Pancreas (tissue), 10 donors: ENCODE measurements around the gene KIAA1755. TPM values are rescaled to one million over a fixed set of nuclear protein-coding genes. Genes with fewer than 3 reads are reported as not detected.

Experiments
- ATAC-seq, 4 donors: fragments of 200-7000 bp; cut with Tn5 transposase; one replicate each; pipeline versions ENCODE4 v1.8.0 to v1.9.1; 2020; ENCODE audit warnings: mild to moderate bottlenecking in 4 of 4, moderate library complexity in 4 of 4
- DNase-seq, 6 donors: peaks; one replicate each; pipeline ENCODE4 v3.0.0-alpha.2; 2020
- FAIRE-seq: peaks from 2 replicates; lab custom pipeline; 2012; peaks lifted over from hg19 to GRCh38; lab: Jason Lieb, UNC
- H3K27ac ChIP-seq, 4 donors: fragments of 200-600 bp; sonication (generic); 1 replicate in 3 of 4; 2 replicates in 1 of 4; pipeline versions ENCODE4 v1.5.0 to v1.8.0; 2020
- H3K27me3 ChIP-seq, 4 donors: fragments of 200-600 bp; one replicate each; pipeline ENCODE4 v1.8.0; 2021
- H3K36me3 ChIP-seq, 3 donors: fragments of 200-600 bp; sonication (generic) in 1 of 3; one replicate each; pipeline versions ENCODE4 v1.5.0 to v1.8.0; 2020 to 2021
- H3K4me1 ChIP-seq, 3 donors: fragments of 200-600 bp; one replicate each; pipeline ENCODE4 v1.8.0; 2021
- H3K4me3 ChIP-seq, 4 donors: fragments of 200-600 bp; sonication (generic) in 2 of 4; one replicate each; pipeline versions ENCODE4 v1.5.0 to v1.8.0; 2020 to 2021
- H3K9me3 ChIP-seq, 4 donors: fragments of 200-600 bp; one replicate each; pipeline ENCODE4 v1.8.0; 2021
- WGBS, 2 donors: extraction: QIAGEN DNeasy Blood & Tissue Kit; methylation state at CpG; one replicate each; pipeline ENCODE4 v1.1.7; 2013; 5-methylcytosine and 5-hydroxymethylcytosine counted together
- intact Hi-C, 3 donors: fragments of 100-400 bp; cut with DNase I; formaldehyde crosslinking; loops; one replicate each; pipeline versions ENCODE4 v1.11.1 to v1.14.2; 2022
- polyA plus RNA-seq, 2 donors: library from polyadenylated mRNA; stranded (reverse); fragments of 200-250 nt; gene quantifications; one replicate each; pipeline ENCODE4 v1.2.3, GENCODE V29; 2013
- total RNA-seq, 6 donors: library from RNA; stranded (reverse); fragmentation: NEBNext Ultra II Directional in 4 of 6; extraction: Animal tissue kit (Norgen Biotek cat#: 25700) in 4 of 6; gene quantifications; one replicate each; pipeline versions ENCODE4 v1.2.1 to v1.2.4, GENCODE V29; 2021 to 2023
- TF ChIP-seq, protein P1 (sequence below), 4 donors: fragments of 200-600 bp; sonication (generic) in 3 of 4; IDR thresholded peaks; one replicate each; pipeline versions ENCODE4 v1.5.0 to v1.8.0; 2021; ENCODE audit warnings: antibody characterized with exemption in 4 of 4
- donor health status: healthy with polysubstance abuse.
- donor health status: DM: no; HTN: no; CAD: no; lungs with moderate emphysema.
- donor health status: DM: no; HTN: no; CAD: no.
- donor health status: control.
- donor health status: control.
- donor health status: Bipolar disorder and iron deficiency.
- donor health status: DM: yes; HTN: yes; CAD: no.
- donor health status: DM: no; HTN: no; CAD: no.
- donor health status: DM: no; HTN: no; CAD: no.
- donor health status: DM: yes; HTN: yes; CAD: no.

The KIAA1755 gene
- total and polyA plus RNA-seq, 8 donors: 0.24 to 2.5 (median 0.96) TPM

GRCh38 chr20:38214256-38215193 is 46.0 kb downstream of the KIAA1755 start:
- TF ChIP-seq, protein P1, sequence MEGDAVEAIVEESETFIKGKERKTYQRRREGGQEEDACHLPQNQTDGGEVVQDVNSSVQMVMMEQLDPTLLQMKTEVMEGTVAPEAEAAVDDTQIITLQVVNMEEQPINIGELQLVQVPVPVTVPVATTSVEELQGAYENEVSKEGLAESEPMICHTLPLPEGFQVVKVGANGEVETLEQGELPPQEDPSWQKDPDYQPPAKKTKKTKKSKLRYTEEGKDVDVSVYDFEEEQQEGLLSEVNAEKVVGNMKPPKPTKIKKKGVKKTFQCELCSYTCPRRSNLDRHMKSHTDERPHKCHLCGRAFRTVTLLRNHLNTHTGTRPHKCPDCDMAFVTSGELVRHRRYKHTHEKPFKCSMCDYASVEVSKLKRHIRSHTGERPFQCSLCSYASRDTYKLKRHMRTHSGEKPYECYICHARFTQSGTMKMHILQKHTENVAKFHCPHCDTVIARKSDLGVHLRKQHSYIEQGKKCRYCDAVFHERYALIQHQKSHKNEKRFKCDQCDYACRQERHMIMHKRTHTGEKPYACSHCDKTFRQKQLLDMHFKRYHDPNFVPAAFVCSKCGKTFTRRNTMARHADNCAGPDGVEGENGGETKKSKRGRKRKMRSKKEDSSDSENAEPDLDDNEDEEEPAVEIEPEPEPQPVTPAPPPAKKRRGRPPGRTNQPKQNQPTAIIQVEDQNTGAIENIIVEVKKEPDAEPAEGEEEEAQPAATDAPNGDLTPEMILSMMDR (IDR thresholded peaks at IDR 0.05): no peak
- FAIRE-seq: no peak
- no peaks in the 10 kb centered on the region for H3K27me3 ChIP-seq
- DNase-seq: peak in 1 of 6 donors; percentile 39
- 51 to 60% methylated on average over 19 of the region's 19 CpGs for WGBS, 2 donors
- no peak for ATAC-seq
- no peak overlapping the region for H3K27ac ChIP-seq
- H3K36me3 ChIP-seq: no peaks in the 10 kb centered on the region
- H3K4me3 ChIP-seq: no peak overlapping the region
- intact Hi-C loops: loop anchor here in 1 of 3 donors (5.0 kb wide), 1 partner anchor 647 kb away; no protein-coding TSS in a partner anchor
- H3K4me1 ChIP-seq: no peaks in the 10 kb centered on the region
- no peaks in the 10 kb centered on the region for H3K9me3 ChIP-seq

DNA sequence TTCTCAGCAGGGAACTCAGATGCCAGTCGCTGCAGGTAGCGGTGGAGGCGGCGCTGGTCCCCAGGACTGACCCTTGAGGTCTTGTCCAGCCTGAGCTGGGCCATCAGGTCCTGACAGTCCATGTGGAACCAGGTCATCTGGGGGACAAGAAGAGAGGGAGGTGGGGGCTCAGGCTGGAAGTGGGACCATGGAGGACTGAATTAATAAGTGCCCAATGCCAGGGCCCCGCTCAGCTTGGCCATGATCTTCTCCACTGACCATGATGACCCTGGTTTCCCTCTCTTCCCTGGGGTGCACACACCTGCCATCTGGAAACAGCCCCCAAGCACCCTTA is 47.0 kb downstream of the KIAA1755 start:
- Histone ChIP-seq H3K4me3 (no peak overlapping the region), H3K27ac (no peak overlapping the region), H3K36me3 (no peaks in the 10 kb centered on the region), H3K27me3 (no peaks in the 10 kb centered on the region), H3K4me1 (no peaks in the 10 kb centered on the region), H3K9me3 (no peaks in the 10 kb centered on the region)
- intact Hi-C loops: no loop called here
- no peak for ATAC-seq
- WGBS, 2 donors: 87 to 90% methylated on average over 5 of the region's 5 CpGs
- TF ChIP-seq, protein P1 (IDR thresholded peaks at IDR 0.05): no peak
- DNase-seq: no peak
- no peak for FAIRE-seq

DNA sequence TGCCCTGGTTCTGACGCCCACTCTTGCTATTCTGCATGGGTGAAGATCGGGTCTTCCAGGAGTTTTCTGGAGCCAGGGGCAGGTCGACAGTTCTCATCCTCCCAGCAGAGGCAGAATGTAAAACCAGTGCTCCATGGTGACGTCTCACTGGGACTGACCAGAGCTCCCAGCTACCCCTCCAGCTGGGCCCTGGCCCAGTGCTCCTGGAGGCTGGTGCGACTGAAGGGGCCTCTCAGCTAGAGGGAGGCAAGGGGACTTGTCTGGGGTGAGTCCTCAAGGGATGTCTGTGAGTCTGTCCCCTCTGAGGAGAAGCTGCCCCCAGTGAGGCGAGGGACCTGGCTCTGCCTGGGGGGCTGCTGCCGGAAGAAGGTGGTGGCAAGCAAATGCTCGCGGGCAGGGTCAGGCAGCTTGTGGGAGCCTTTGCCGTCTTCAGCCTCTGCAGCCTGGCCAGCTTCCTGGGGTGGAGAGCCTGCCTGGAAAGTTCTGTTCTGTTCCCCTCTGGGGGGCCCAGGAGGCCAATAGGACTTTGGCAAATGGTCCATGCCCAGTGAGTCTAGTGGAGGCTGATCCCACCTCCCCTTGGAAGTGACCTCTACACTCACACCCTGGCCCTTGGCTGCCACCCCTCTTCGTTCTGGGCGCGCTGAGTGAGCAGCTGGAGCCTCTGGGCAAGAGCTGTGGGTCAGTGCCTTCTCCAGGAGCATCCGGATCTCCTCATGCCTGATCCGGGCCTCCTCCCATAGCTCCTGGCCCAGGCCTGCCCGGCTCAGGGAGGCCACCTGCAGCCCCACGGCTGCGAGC is 47.5 kb downstream of the KIAA1755 start:
- H3K4me1 ChIP-seq: no peaks in the 10 kb centered on the region
- ATAC-seq (no peak), FAIRE-seq (no peak), DNase-seq (peak in 1 of 6 donors; percentile 47)
- 62 to 63% methylated on average over 17 to 18 of the region's 18 CpGs for WGBS, 2 donors
- no peak overlapping the region for H3K27ac ChIP-seq
- TF ChIP-seq, protein P1 (IDR thresholded peaks at IDR 0.05): no peak
- no peaks in the 10 kb centered on the region for H3K36me3 ChIP-seq
- intact Hi-C loops: no loop called here
- no peaks in the 10 kb centered on the region for H3K9me3 ChIP-seq
- H3K4me3 ChIP-seq: no peak overlapping the region
- H3K27me3 ChIP-seq: no peaks in the 10 kb centered on the region

DNA sequence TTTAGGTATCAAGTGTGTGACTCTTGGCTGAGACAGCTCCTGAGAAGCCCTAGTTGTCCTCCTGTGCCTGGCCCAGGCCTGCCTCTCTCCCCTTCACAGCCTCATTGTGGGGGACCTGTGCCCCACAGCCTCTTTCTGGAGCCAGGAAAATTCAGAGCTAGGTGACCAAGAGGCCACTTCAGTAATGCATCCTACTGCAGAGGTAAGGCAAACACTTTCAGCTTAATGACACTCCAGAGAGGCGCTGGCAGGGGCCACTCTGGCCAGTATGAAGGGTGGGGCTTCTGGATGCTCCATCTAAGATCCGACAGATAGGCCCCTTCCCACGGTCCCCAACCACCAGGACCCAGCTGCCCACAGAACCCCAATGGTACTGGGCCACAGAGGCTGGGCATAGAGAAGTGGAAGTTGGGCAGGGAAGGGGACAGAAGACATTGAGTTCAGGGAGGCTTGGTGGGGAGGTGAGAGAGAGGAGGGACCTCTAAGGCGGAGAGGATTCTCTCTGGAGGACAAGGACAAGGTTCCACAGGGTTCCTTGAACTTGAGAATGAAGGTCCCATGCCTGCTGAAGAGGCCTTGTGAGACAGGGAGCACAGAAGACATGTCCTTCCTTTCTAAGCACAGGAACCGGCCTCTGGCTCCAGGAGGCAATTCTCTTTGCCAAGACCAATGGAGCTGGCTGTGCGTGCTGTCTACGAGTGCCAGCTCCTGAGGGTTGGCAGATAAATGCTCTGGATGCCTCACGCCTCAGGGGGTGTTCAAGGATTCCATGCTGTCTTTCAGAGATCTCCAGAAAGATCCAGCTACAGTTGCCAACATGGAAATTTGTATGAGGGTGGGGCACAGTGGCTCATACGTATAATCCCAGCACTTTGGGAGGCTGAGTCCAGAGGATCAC is 49.1 kb downstream of the KIAA1755 start:
- peak in 1 of 6 donors; percentile 37 for DNase-seq
- WGBS, 2 donors: 75 to 78% methylated on average over 9 of the region's 9 CpGs
- FAIRE-seq: no peak
- H3K9me3 ChIP-seq: no peaks in the 10 kb centered on the region
- no peaks in the 10 kb centered on the region for H3K4me1 ChIP-seq
- intact Hi-C loops: no loop called here
- TF ChIP-seq, protein P1 (IDR thresholded peaks at IDR 0.05): no peak
- H3K27me3 ChIP-seq: no peaks in the 10 kb centered on the region
- no peaks in the 10 kb centered on the region for H3K36me3 ChIP-seq
- H3K4me3 ChIP-seq: no peak overlapping the region
- H3K27ac ChIP-seq: no peak overlapping the region
- no peak for ATAC-seq
